Prostate gland (tissue), 2 donors: ENCODE results near the gene SDHC. TPM values are rescaled to one million over a fixed set of nuclear protein-coding genes. Genes with fewer than 3 reads are reported as not detected.

Source experiments
- DNase-seq: peaks from one replicate; pipeline ENCODE4 v3.0.0-alpha.2; 2019; ENCODE audit warnings: low spot score
- H3K27ac ChIP-seq, 2 donors: fragments of 200-600 bp; sonication (generic); 2 replicates each; pipeline ENCODE4 v1.5.1; 2017 to 2019
- H3K27me3 ChIP-seq: fragments of 200-600 bp; sonication (generic); replicated peaks from 2 replicates; pipeline ENCODE4 v1.5.1; 2019; ENCODE audit not compliant: insufficient read depth
- H3K36me3 ChIP-seq, 2 donors: fragments of 200-600 bp; sonication (generic); 1 replicate in 1 of 2; 2 replicates in 1 of 2; pipeline versions ENCODE4 v1.5.1 to v1.8.1; 2017 to 2019
- H3K4me1 ChIP-seq: fragments of 200-600 bp; sonication (generic); replicated peaks from 2 replicates; pipeline ENCODE4 v1.5.1; 2019
- H3K4me3 ChIP-seq, 2 donors: fragments of 200-600 bp; sonication (generic); 2 replicates each; pipeline ENCODE4 v1.5.1; 2017 to 2019
- H3K9me3 ChIP-seq: fragments of 200-600 bp; sonication (generic); 2 replicates; pipeline ENCODE4 v1.5.1; 2017
- CTCF ChIP-seq, 4 experiments: fragments of 200-600 bp in 2 of 4; fragments of 450-650 bp in 2 of 4; sonication (generic) in 2 of 4; IDR thresholded peaks; 1 replicate in 3 of 4; 2 replicates in 1 of 4; pipeline ENCODE4 v1.5.1; 2016 to 2019; ENCODE audit warnings: antibody characterized with exemption in 4 of 4, mild to moderate bottlenecking in 2 of 4, moderate library complexity in 2 of 4
- POLR2A ChIP-seq: fragments of 450-650 bp; IDR thresholded peaks from one replicate; pipeline ENCODE4 v1.6.1; 2016; ENCODE audit warnings: antibody characterized with exemption, mild to moderate bottlenecking
- POLR2AphosphoS5 ChIP-seq: sonication (generic); formaldehyde crosslinking; IDR thresholded peaks from one replicate; pipeline ENCODE4 v1.6.1; 2017; ENCODE audit warnings: antibody characterized with exemption
- WGBS: methylation state at CpG from one replicate; pipeline ENCODE4 v1.1.5; 2018; 5-methylcytosine and 5-hydroxymethylcytosine counted together
- intact Hi-C: fragments of 100-400 bp; cut with DNase I; formaldehyde crosslinking; loops from one replicate; pipeline ENCODE4 v1.14.2; 2022
- total RNA-seq, 2 donors: library from RNA; depleted of rRNA; stranded (reverse); fragments of >200 nt; gene quantifications; one replicate each; pipeline ENCODE4 v1.1.0, GENCODE V29; 2016

The SDHC gene
- total RNA-seq, 2 donors from 2014 or later = 59.0 to 107 TPM

- no peak for TF ChIP-seq POLR2A
- no peak for TF ChIP-seq CTCF (IDR thresholded peaks at IDR 0.05)
- H3K36me3 ChIP-seq = no peaks in the 10 kb centered on the region
- 97% methylated on average over 8 of the region's 8 CpGs for WGBS
These were observed 42.9 kb downstream of the SDHC start for GRCh38 chr1:161357073-161357472.

GRCh38 chr1:161359291-161359690 is 45.1 kb downstream of the SDHC start:
- Histone ChIP-seq H3K27ac (peak overlapping the region in 1 of 2 donors; percentile 6), H3K36me3 (no peaks in the 10 kb centered on the region), H3K4me1 (no peaks in the 10 kb centered on the region), H3K27me3 (no peaks in the 10 kb centered on the region), H3K4me3 (no peak overlapping the region), H3K9me3 (no peaks in the 10 kb centered on the region)
- DNase-seq = no peak
- TF ChIP-seq POLR2A (no peak), CTCF (IDR thresholded peaks at IDR 0.05) (no peak), POLR2AphosphoS5 (no peak)
- intact Hi-C loops = no loop called here

More at GRCh38 chr1:161357073-161357472, 42.9 kb downstream of the SDHC start:
- DNase-seq = no peak
- H3K9me3 ChIP-seq = no peaks in the 10 kb centered on the region
- H3K27me3 ChIP-seq = no peaks in the 10 kb centered on the region
- H3K4me1 ChIP-seq = no peaks in the 10 kb centered on the region
- no peak overlapping the region for H3K27ac ChIP-seq
- intact Hi-C loops = no loop called here
- H3K4me3 ChIP-seq = no peak overlapping the region

GRCh38 chr1:161364332-161364731 is 50.2 kb downstream of the SDHC start:
- no peaks in the 10 kb centered on the region for H3K36me3 ChIP-seq
- no peaks in the 10 kb centered on the region for H3K27me3 ChIP-seq
- intact Hi-C loops = no loop called here
- no peak overlapping the region for H3K27ac ChIP-seq
- H3K4me1 ChIP-seq = no peaks in the 10 kb centered on the region
- no peaks in the 10 kb centered on the region for H3K9me3 ChIP-seq
- no peak overlapping the region for H3K4me3 ChIP-seq
- TF ChIP-seq POLR2A = no peak
- no peak for TF ChIP-seq CTCF (IDR thresholded peaks at IDR 0.05)
- TF ChIP-seq POLR2AphosphoS5 = no peak
- DNase-seq = no peak

GRCh38 chr1:161365207-161365606 is 51.0 kb downstream of the SDHC start:
- H3K4me3 ChIP-seq = no peak overlapping the region

More at GRCh38 chr1:161365207-161365606, 51.0 kb downstream of the SDHC start:
- no peaks in the 10 kb centered on the region for H3K27me3 ChIP-seq
- intact Hi-C loops = loop anchor here (5.0 kb wide), 1 partner anchor 138 kb away; the partner anchor contains the start of gene TOMM40L
- no peak for DNase-seq
- no peaks in the 10 kb centered on the region for H3K36me3 ChIP-seq
- H3K27ac ChIP-seq = no peak overlapping the region
- no peaks in the 10 kb centered on the region for H3K4me1 ChIP-seq
- TF ChIP-seq CTCF (IDR thresholded peaks at IDR 0.05) = no peak
- no peak for TF ChIP-seq POLR2AphosphoS5
- TF ChIP-seq POLR2A = no peak
- H3K9me3 ChIP-seq = no peaks in the 10 kb centered on the region
